ENCODE data around the gene KIF26A. TPM values are rescaled to one million over a fixed set of nuclear protein-coding genes. Genes with fewer than 3 reads are reported as not detected.
A peak's percentile ranks its signal among the peaks of the same experiment; 100 is the strongest.

The KIF26A gene
- total and polyA plus RNA-seq, 2 of the 13 experiments (the other 11 are each of a cell fraction or from before 2014, with no cell fraction given): not detected

- no peak for ATAC-seq
- H3K4me2 ChIP-seq (ENCODE audit: low read depth, low read length): no peak overlapping the region
- no peaks in the 10 kb centered on the region for H3K79me2 ChIP-seq (ENCODE audit: insufficient read depth, low read length)
- no peaks in the 10 kb centered on the region for H3K4me1 ChIP-seq (ENCODE audit: insufficient read depth, low read length)
- no peak overlapping the region for H3K27ac ChIP-seq (ENCODE audit: extremely low read length, insufficient read depth, low read length)
- peaks cover 0 to 28% of the 10 kb centered on the region in 2 experiments; a peak in 4 of 5 replicates for H3K27me3 ChIP-seq (ENCODE audit: control insufficient read depth in 1 of 2, insufficient read depth in 2 of 2, low read length in 2 of 2)
- POLR2A ChIA-PET: no interaction called here
- intact Hi-C loops (cut with micrococcal nuclease; ENCODE audit: unreplicated experiment): no loop called here
- in situ Hi-C loops (cut with HindIII; ENCODE audit: extremely low pct_ligation_motif_present, low pct_unique_long_range_greater_than_20kb): loop anchor here (5.0 kb wide), 1 partner anchor 36 kb away; no protein-coding TSS in a partner anchor
- CTCF ChIA-PET (ENCODE audit: low intra/inter-chr PET ratio, low total read pairs): no interaction called here
- no peak overlapping the region for H2AFZ ChIP-seq (ENCODE audit: low read length)
- H3K9ac ChIP-seq (ENCODE audit: insufficient read depth, low read depth, low read length): no peak overlapping the region
- H3K4me3 ChIP-seq (replicated peaks in 1 of 3; ENCODE audit: insufficient read depth in 1 of 3, low read depth in 2 of 3, low read length in 3 of 3): no peak overlapping the region
- DNase-seq (ENCODE audit: low spot score): no peak
- no peaks in the 10 kb centered on the region for H3K36me3 ChIP-seq (replicated peaks in 1 of 2; ENCODE audit: control insufficient read depth in 1 of 2, insufficient read depth in 2 of 2, low read length in 2 of 2)
- BruUV-seq (replicated peaks): no TSS peak
- 0 out of 2 replicates have a peak, but pooled peaks cover 2% of the 10 kb centered on the region for H4K20me1 ChIP-seq (ENCODE audit: insufficient read depth, low read length)
- TF ChIP-seq CHCHD3 (CRISPR knock-in tag; IDR thresholded peaks at IDR 0.05) (no peak), REST (IDR thresholded peaks at IDR 0.05; ENCODE audit: borderline replicate concordance in 1 of 2, low read depth in 1 of 2, low read length in 2 of 2) (peak; percentile 51 to 85)
- WGBS (ENCODE audit: low lambda C conversion rate): 8% methylated on average over 6 of the region's 7 CpGs
- peaks cover 16% of the 10 kb centered on the region for H3K9me3 ChIP-seq (ENCODE audit: low read length)
- FAIRE-seq: no peak
These were observed 5.4 kb upstream of the KIF26A start for GRCh38 chr14:104132981-104133380.

GRCh38 chr14:104133496-104133895, 4.9 kb upstream of the KIF26A start:
- in situ Hi-C loops (cut with HindIII; ENCODE audit: extremely low pct_ligation_motif_present, low pct_unique_long_range_greater_than_20kb): loop anchor here (5.0 kb wide), 1 partner anchor 36 kb away; no protein-coding TSS in a partner anchor
- CTCF ChIA-PET (ENCODE audit: low intra/inter-chr PET ratio, low total read pairs): interaction anchor here (1.4 kb wide), 1 partner anchor 56 kb away, joined by 3 read pairs; no protein-coding TSS in a partner anchor
- TF ChIP-seq KLF12 (CRISPR knock-in tag; IDR thresholded peaks at IDR 0.05; ENCODE audit: borderline replicate concordance) (no peak), CREB3 (CRISPR knock-in tag; IDR thresholded peaks at IDR 0.05) (no peak), ZNF777 (CRISPR knock-in tag; IDR thresholded peaks at IDR 0.05) (no peak), ZNF33A (CRISPR knock-in tag; IDR thresholded peaks at IDR 0.05; ENCODE audit: borderline replicate concordance) (no peak), ZNF597 (CRISPR knock-in tag; IDR thresholded peaks at IDR 0.05) (no peak), SIN3B (IDR thresholded peaks at IDR 0.05; ENCODE audit: low read length) (no peak), THAP8 (CRISPR knock-in tag; IDR thresholded peaks at IDR 0.05; ENCODE audit: borderline replicate concordance) (no peak), ZNF260 (CRISPR knock-in tag; IDR thresholded peaks at IDR 0.05; ENCODE audit: borderline replicate concordance, low read depth) (no peak)

More at GRCh38 chr14:104133496-104133895, 4.9 kb upstream of the KIF26A start:
- Histone ChIP-seq H4K20me1 (ENCODE audit: insufficient read depth, low read length) (0 out of 2 replicates have a peak, but pooled peaks cover 2% of the 10 kb centered on the region), H3K9me3 (ENCODE audit: low read length) (peaks cover 16% of the 10 kb centered on the region), H3K27ac (ENCODE audit: extremely low read length, insufficient read depth, low read length) (no peak overlapping the region), H3K4me3 (replicated peaks in 1 of 3; ENCODE audit: insufficient read depth in 1 of 3, low read depth in 2 of 3, low read length in 3 of 3) (no peak overlapping the region), H3K4me2 (ENCODE audit: low read depth, low read length) (no peak overlapping the region), H2AFZ (ENCODE audit: low read length) (no peak overlapping the region), H3K79me2 (ENCODE audit: insufficient read depth, low read length) (no peaks in the 10 kb centered on the region), H3K27me3 (ENCODE audit: control insufficient read depth in 1 of 2, insufficient read depth in 2 of 2, low read length in 2 of 2) (peaks cover 0 to 30% of the 10 kb centered on the region in 2 experiments; a peak in 4 of 5 replicates), H3K36me3 (replicated peaks in 1 of 2; ENCODE audit: control insufficient read depth in 1 of 2, insufficient read depth in 2 of 2, low read length in 2 of 2) (no peaks in the 10 kb centered on the region), H3K9ac (ENCODE audit: insufficient read depth, low read depth, low read length) (no peak overlapping the region), H3K4me1 (ENCODE audit: insufficient read depth, low read length) (no peaks in the 10 kb centered on the region)
- intact Hi-C loops (cut with micrococcal nuclease; ENCODE audit: unreplicated experiment): no loop called here
- ATAC-seq (no peak), DNase-seq (ENCODE audit: low spot score) (no peak), FAIRE-seq (no peak)
- BruUV-seq (replicated peaks): no TSS peak
- POLR2A ChIA-PET: no interaction called here
- 60% methylated on average over 2 of the region's 9 CpGs for WGBS (ENCODE audit: low lambda C conversion rate)

Measured in HepG2 (cell line).